ENCODE measurements around the gene LAMB3.

GRCh38 chr1:209618756-209619420 lies 33.3 kb downstream of the LAMB3 start:
- TF ChIP-seq POLR2A (IDR thresholded peaks at IDR 0.05) = no peak
- TF ChIP-seq, protein P1, sequence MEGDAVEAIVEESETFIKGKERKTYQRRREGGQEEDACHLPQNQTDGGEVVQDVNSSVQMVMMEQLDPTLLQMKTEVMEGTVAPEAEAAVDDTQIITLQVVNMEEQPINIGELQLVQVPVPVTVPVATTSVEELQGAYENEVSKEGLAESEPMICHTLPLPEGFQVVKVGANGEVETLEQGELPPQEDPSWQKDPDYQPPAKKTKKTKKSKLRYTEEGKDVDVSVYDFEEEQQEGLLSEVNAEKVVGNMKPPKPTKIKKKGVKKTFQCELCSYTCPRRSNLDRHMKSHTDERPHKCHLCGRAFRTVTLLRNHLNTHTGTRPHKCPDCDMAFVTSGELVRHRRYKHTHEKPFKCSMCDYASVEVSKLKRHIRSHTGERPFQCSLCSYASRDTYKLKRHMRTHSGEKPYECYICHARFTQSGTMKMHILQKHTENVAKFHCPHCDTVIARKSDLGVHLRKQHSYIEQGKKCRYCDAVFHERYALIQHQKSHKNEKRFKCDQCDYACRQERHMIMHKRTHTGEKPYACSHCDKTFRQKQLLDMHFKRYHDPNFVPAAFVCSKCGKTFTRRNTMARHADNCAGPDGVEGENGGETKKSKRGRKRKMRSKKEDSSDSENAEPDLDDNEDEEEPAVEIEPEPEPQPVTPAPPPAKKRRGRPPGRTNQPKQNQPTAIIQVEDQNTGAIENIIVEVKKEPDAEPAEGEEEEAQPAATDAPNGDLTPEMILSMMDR (IDR thresholded peaks at IDR 0.05) = no peak
- TF ChIP-seq POLR2AphosphoS5 (IDR thresholded peaks at IDR 0.05) = no peak
- TF ChIP-seq EP300 (IDR thresholded peaks at IDR 0.05; ENCODE audit: low read depth) = no peak

Measured in transverse colon (tissue), 4 donors.